ENCODE data around the gene MDH1.

MDH1 gene

GRCh38 chr2:63582873-63583272, 5.9 kb upstream of the MDH1 start (continued):
- TF ChIP-seq PRDM10 (tag by site-specific recombination; IDR thresholded peaks at IDR 0.05) (no peak), INSM2 (tag by site-specific recombination; IDR thresholded peaks at IDR 0.05) (no peak), ZNF529 (tag by site-specific recombination; IDR thresholded peaks at IDR 0.05; ENCODE audit: insufficient replicate concordance) (no peak)

- Histone ChIP-seq H3K9me3 (ENCODE audit: control insufficient read depth, insufficient read depth, low read depth, low read length) (no peaks in the 10 kb centered on the region), H3K27ac (ENCODE audit: extremely low read depth, low read depth, low read length) (peak overlapping the region; percentile 74), H3K36me3 (ENCODE audit: control insufficient read depth in 2 of 2, insufficient read depth in 1 of 2, low read length in 2 of 2) (peaks cover 7 to 15% of the 10 kb centered on the region in 2 experiments; a peak in 2 of 3 replicates), H3K4me3 (ENCODE audit: low read depth, low read length) (peak overlapping the region; percentile 100), H3K4me1 (ENCODE audit: control insufficient read depth, insufficient read depth, low read length) (peaks cover 19% of the 10 kb centered on the region)
- TF ChIP-seq ZBTB11 (tag by site-specific recombination; conservative IDR thresholded peaks at IDR 0.05; ENCODE audit: low read depth) (peak; percentile 87), PRDM10 (tag by site-specific recombination; IDR thresholded peaks at IDR 0.05) (peak; percentile 92), SETDB1 (IDR thresholded peaks at IDR 0.05; ENCODE audit: insufficient read length, low read length) (no peak), KLF16 (tag by site-specific recombination; IDR thresholded peaks at IDR 0.05) (peak; percentile 57; the same call in 1 of the 2 replicates), ZNF664 (tag by site-specific recombination; IDR thresholded peaks at IDR 0.05) (peak; percentile 26; the same call in 1 of the 2 replicates), ZNF302 (tag by site-specific recombination; IDR thresholded peaks at IDR 0.05; ENCODE audit: low read depth) (no peak), ZNF335 (tag by site-specific recombination; conservative IDR thresholded peaks at IDR 0.05) (peak; percentile 50), ZNF416 (tag by site-specific recombination; IDR thresholded peaks at IDR 0.05) (no peak)
- ChIA-PET POLR2A (interaction anchor here (0.6 to 2.4 kb wide), 7 partner anchors 12 to 254 kb away, joined by 3 to 21 read pairs (median 6); partner anchors contain the start of gene UGP2), CTCF (interaction anchor here (0.6 to 0.7 kb wide), 2 partner anchors 34 to 66 kb away, joined by 3 read pairs; no protein-coding TSS in a partner anchor)
These were observed 864 bp upstream of the MDH1 start for GRCh38 chr2:63587814-63588384.

Measured in HEK293 (cell line).